NCI-H446 treated with DMSO at 0.1 percent for 48 hours (cell line): Measurements from ENCODE around the gene ZFAND3.
A peak's percentile ranks its signal among the peaks of the same experiment; 100 is the strongest.

Experiments used
- DNase-seq: peaks from one replicate; lab custom pipeline; 2025; lab: John Stamatoyannopoulos, UW

Gene ZFAND3

DNA sequence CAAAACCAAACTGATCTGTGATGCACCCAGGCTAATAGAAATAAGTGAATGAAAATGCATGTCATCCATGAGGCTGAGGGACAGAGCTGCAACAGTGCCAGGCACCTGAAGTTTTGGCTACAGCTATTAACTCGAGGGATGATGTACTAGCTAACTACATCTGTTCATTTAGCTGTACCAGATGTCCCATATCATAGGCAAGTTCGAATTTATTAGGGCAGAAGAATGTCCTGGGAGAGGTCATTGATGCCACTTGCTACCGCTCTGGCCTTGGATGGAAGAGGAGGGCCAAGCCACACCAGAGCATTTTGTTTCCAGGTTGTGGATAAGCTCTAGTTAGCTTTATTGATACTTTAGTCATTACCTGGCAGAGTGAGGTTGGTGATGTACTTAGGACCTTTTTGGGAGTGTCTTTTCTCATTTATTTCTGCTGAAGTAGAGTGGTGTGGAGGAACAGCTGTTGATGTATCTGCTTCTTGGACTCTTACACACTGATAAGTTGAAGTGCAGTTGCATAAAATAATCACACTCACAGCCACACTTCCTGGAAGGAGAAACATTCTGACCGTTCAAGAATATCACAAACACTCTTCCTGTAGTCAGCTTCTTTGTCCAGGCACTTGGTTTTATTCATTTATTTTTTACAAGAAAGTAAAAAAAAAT is 8.2 kb downstream of the ZFAND3 start:
- DNase-seq: peak; percentile 24

DNA sequence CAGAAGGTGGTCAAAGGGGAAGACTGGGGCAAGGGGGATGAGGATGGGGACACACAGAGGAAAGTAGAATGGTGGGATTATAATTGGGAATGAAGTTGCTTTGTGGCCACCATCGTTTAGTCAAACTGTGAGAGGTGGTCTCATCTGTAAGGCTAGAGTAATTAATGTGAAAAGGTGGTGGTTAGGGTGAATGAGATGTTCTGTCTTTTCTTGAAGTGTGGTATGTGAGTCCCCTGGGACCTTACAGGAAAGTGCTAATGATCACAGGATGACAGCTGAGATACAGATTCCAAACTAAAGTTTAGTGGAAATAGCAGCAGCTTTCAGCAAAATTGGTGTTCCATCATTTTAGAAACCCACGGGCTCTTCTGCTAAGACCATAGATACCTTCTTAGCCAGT is 10.7 kb downstream of the ZFAND3 start:
- DNase-seq: no peak

DNA sequence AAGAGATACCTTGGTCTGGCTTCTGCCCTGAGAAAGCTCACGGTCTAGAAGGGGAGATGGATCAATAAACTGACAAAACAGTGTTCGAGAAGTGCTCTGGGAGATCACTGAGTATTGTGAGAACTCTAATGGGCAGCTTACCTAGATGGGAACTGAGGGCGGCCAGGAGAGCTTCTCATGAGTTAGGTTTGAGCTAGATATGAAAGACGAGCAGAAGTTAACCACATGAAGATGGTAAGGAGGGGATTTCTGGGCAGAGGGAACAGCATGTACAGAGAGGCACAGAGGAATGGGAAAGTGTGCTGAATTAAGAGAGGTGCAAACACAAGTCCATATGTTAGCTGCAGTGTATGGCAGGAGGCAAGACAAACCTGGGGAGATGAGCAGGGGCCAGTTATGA is 11.9 kb downstream of the ZFAND3 start:
- no peak for DNase-seq

DNA sequence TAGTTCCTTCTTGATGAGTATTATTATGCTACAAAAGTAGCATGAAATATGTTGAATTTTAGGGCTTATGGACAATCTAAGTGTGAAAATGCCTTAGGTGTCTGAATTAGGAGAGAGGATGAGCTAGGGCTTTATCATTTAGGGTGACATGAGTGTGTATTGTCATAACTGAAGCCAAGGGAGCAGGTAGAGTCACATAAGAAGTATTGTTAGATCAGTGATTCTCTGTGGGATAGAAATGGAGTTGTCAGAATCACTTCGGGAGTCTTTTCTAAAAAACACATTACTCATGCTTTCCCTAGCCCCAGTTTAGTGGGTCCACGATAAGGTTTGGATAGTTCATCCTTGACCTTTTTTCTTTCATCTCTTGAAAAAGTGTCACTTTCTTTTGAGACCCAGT is 16.4 kb downstream of the ZFAND3 start:
- DNase-seq: no peak

DNA sequence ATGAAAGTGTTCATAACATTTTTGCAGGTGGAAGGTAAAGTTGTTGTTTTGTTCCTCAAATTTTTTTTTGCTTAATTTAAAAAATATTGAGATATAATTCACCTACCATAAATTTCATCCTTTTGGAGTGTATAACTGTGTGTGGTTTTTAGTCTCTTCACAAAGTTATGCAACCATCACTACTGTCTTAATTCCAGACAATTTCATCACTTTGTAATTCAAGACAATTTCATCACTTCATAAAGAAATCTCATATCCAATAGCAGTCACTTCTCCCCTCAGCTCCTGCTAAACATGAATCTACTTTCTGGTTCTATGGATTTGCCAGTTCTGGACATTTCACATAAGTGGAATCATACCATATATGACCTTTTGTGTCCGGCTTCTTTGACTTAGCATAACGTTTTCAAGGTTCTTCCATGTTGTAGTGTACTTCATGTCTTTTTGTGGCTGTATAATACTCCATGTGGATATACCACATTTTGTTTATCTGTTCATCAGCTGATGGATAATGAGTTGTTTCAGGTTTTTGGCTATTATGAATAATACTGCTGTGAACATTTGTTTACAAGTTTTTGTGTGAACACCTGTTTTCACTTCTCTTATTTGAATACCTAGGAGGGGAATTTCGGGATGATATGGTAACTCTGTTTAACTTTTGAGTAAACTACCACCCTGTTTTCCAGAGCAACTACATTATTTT is 18.8 kb downstream of the ZFAND3 start:
- no peak for DNase-seq

DNA sequence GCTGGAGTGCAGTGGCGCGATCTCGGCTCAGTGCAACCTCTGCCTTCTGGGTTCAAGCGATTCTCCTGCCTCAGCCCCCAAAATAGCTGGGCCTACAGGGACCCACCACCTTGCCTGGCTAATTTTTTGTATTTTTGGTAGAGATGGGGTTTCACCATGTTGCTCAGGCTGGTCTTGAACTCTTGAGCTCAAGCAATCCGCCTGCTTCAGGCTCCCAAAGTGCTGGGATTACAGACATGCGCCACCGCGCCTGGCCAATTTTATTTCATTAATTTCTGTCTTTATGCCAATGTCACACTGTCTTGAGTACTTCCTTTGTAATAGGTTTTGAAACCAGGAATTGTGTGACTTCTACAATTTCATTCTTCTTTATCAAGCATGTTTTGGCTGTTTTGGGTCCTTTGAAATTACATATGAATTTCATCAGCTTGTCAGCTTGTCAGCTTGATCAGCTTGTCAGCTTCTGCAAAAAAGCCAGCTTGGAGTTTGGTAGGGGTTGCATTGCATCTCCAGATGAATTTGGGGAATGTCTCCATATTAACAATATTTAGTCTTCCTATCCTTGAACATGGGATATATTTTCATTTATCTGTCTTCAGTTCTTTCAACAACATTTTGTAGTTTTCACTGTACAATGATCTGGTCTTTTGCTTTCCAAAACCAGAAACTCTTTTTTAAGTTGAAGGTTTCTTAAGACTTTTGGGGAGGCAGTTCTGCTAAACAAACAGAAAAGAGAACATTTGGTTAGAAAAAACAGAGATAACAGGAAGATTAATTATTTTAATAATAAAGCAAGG is 20.8 kb downstream of the ZFAND3 start:
- no peak for DNase-seq

DNA sequence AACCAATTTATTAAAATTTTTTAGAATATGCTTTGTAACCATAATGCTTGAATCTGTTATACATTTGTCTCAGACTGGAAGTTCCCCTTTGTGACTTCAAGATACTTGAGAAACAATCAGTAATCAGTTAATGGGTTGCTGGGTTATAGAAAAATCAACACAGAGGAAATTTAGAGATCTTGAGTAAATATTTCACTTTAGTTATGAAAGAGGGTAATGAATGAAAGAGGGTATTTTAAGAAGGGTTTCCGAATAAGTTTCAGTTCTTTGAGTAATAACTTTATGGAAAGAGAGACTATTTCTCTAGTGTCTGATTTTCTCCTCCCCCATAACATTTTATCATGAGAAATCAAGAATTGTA is 21.4 kb downstream of the ZFAND3 start:
- no peak for DNase-seq

DNA sequence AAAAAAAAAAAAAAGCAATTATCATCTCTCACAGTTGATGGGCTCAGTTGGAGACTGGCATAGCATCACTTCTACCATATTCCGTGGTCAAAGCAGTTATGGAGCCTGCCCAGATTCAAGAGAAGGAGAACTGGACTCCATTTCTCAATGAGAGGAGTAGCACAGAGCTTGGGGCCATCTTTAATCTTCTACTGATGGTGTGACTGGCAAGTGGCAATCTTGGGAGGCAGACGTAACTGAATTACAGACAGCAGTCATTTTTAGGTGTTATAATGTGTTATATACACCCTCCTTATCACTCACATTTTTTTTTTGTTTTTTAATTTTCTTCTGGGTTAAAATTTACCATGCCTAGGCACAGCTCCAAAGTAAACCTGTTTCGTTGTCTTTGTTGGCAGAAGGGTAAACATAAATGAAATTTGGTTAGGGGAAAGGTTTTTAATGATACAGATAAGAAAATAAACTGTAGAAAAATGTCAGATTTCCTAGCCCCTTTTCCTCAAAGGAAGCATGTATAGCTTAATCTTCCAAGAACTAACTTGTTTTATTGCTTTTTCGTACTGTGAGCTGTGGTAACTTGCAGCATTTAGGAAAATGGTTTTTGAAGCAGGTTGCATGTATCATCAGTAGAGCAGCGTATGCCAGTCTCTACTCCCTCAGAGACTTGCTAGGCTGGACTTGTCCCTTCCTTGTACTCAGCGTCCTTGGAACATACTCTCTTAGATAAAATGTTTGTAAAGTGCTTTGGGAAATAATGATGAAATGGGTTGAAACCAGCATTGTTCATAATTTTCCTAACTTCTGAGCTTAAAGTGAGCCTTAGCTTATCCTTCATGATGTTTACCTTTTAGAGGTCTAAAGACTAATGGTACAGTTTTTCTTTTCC is 25.7 kb downstream of the ZFAND3 start:
- no peak for DNase-seq

DNA sequence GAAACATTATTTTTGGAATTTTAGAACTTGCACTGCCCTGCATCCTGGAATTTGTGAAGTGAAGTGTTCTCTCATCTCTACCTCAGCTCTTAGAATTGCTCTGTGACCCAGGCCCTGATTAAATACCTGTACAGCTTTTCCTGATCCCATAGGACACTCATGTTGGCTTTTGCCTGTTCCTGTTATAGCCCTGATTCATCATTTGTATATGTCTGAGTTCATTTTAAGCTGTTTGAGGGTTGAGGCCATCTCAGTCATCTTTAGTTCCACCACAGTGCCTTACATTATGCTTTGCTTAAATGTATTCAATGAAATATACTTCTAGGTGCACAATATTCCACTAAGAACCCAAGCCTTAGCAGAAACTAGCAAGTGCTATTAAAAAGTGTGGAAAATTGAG is 26.4 kb downstream of the ZFAND3 start:
- DNase-seq: no peak

DNA sequence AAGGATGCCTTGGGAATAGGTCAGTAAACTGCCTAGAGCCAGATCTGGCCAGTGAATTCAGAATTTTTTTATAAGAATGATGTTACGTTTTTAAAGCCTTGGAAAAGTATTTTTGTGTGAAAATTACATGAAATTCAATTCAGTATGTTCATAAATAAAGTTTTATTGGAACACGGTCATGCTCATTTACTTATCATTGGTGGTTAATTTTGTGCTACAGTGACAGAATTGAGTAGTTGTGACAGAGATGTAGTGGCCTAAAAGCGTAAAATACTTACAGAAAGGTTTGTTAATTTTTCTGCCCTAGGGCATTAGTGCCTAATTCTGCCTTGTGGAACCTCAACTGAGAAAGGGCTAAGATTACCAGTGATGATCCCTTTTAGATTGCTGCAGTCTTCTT is 28.2 kb downstream of the ZFAND3 start:
- no peak for DNase-seq

DNA sequence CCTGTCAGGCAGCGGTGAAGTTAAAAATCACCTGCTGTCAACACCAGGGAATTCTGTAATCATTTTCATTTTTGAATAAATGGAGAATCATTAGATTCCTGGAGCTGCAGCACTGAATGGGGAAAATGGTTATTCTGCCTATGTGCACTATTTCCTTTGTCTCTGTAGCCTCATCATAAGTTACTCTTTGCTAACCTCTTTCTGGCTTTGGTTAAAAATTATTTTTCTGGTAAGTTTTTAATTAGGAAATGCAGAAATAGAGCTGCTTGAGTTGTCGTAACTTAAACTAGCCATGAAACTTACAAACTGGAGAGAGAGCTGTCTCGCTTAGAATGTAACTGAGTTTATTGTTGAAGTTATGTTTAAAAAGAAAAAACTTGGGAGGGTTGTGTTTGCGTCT is 28.8 kb downstream of the ZFAND3 start:
- DNase-seq: no peak

DNA sequence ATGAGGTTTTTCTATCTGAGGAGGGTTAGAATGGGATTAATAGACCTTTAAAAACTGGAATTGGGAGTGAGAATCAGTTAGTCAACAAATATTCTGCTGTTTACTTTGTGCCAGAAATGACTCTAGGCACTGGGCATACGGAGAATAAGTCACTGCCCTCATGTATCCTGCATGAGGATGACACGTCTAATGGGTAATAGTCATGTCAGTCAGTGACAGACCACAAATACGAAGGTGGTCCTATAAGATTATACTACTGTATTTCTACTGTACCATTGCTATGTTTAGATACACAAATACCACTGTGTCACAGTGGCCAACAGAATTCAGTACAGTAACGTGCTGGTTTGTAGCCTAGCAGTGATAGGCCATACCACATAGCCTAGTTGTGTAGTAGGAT is 30.7 kb downstream of the ZFAND3 start:
- DNase-seq: no peak

DNA sequence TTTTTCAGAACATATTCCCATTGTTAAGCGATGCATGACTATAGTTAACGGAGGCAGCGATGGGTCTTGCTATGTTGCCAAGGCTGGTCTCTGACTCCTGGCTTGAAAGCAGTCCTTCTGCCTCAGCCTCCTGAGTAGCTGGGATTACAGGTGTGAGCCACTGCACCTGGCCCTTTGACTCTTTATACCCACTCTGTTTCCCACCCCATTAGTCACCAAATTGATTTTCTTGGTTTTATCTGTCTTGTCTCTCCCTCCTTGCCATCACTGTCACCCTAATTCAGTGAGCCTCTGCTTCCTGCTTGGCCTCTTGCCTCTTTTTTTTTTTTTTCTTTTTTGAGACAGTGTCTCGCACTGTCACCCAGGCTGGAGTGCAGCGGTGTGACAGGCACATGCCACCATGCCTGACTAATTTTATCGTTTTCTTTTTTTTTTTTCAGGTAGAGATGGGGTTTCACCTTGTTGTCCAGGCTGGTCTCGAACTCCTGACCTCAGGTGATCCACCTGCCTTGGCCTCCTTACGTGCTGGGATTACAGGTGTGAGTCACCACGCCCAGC is 31.3 kb downstream of the ZFAND3 start:
- DNase-seq: no peak

DNA sequence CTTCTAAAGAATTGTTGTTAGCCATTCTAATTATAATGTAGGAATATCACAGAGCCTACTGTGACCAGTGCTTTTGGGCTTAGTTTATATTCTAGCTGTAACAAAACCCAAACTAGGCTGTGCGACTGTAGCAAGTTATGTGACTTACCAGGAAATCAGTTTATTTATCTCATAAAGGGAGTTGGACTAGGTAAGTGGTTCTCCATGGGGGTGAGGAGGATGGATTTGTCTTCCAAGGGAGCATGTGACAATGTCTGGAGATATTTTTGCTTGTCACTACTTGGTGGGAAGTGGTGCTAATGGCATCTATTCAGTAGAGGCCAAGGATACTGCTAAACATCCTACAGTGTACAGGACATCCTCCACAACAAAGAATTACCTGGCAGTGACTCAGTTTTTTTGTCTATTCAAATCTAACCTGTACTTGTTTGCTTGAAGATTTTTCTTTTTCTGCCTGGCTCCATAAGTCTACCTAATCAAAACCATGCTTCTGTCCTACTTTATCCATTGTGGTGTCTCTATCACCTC is 32.5 kb downstream of the ZFAND3 start:
- DNase-seq: no peak

DNA sequence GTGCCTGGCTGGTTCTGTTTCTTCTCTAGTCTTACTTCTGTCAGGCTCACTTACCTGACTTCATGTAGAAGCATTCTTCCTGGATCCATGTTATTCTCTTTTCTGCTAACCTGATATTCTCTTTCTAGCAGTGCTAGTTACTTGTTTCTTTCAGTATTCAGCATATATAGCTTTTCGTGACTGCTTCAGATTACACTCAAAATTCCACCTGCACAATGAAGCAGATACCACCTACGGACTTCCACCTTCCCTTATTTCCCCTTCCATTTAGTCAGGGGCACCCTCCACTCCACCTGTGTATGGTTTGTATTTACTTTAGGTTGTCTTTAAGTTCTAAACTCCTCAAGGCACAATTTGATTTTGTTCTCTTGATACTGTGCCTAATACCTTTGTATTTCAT is 36.8 kb downstream of the ZFAND3 start:
- no peak for DNase-seq

DNA sequence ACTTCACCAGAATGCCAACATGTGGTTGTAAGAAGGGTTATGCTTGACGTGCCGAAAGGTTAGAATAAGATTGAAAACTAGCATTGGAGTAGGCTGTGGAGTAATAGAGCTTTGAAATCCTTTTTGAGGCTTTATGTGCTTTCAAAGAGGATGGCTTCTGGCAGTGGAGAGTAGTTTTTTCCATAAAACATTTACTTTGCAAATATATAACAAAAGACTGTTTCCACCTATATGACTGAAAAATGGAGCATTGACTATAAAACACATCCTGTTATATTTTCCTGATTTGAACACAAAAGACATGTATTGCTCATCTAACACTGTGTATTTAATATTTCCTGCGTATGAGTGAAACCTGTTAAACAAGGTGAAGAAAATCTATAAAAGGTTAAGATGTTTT is 38.8 kb downstream of the ZFAND3 start:
- DNase-seq: no peak

DNA sequence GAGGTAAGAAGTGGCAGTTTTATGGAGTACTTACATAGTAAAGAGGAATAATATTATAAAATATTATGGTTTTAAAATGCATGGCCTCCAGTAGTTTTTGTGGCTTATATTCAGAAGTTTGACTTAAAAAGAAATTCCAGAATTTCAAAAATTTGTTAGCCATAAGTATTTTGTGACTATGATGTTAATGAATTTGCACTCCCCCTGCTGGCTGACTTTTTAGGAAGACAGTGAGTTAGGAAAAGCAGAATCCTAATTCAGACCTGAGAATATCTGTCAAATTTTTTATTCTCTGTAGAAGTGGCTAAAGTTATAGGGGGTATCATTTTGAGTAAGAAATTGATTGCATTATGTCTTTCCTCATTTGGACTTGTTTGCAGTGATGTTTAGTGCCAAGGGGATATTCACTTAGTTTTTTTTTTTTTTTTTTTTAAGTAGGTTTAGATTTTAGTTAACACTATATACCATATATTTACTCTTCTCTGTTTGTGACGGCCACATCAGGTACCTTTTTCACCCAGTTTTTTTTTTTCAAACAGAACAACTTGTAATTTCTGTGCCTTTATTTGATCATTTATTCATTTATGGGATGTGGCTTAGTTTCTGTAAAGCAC is 40.8 kb downstream of the ZFAND3 start:
- peak; percentile 31 for DNase-seq

DNA sequence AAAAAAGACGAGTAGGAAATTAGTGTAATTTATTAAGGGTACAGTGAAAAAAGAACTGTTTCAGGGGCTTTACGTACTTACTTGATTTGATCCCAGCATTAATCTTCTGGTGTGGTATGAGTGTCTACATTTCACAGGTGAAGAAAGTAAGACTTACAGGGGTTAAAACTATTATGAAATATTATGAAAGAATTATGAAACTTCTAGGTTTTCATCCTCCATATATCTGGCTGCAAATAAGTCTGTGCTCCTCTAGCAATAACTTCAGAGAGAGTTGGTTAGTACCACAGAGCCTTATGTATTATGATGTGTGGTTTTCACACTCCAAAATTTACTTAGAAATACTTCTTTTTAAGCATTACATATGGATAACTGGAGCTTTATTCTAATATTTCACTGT is 41.9 kb downstream of the ZFAND3 start:
- no peak for DNase-seq

DNA sequence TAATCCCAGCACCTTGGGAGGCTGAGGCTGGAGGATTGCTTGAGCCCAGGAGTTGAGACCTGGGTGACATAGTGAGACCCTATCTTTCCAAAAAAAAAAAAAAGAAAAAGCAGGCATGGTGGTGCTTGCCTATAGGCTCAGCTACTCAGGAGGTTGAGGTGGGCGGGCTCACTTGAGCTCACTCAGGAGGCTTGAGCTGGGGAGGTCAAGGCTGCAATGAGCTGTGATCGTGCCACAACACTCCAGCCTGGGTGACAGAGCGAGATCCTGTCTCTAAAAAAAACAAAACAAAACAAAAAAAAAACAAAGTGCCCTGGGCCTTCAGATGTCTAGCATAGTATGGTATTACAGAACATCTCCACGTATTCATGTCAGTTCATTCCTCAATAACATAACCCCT is 42.9 kb downstream of the ZFAND3 start:
- no peak for DNase-seq

DNA sequence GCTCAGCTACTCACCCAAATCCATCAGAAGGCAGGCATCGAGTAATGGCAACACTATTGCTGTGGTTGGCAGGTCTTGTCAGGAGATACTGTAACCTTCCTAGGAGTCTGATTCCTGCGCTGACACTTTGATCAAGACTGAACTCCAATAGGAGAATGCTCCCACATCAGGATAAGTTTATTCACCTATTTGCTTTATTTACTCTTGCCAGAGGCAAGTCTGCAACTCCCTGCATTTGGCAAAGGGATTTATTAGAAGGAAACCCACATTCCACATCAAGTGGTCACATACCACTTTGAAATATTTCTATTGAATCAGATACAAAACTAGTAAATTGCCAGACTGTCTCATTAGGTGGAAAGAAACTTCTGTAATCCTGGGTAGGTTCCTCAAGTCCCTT is 43.5 kb downstream of the ZFAND3 start:
- DNase-seq: no peak

DNA sequence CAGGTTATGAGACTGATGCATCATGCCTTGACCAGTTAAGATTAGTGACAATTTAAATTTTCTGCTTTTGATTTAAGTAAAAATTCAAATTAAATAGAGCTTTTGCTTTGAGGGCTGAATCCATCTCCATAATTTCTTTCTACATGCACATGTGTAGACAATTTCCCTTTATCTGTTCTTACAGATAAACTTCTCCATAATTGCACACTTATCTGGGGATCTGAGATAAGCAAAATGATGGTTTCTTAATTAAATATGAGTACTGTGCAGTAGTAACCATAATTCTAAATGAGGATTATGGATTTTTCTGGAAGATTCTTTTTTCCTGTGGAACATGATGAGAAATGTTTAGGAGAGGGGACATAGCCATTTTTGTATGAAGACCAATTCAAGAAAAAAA is 44.7 kb downstream of the ZFAND3 start:
- no peak for DNase-seq
